ENCODE data around the gene GLT8D1. TPM values are rescaled to one million over a fixed set of nuclear protein-coding genes. Genes with fewer than 3 reads are reported as not detected.
A peak's percentile ranks its signal among the peaks of the same experiment; 100 is the strongest.

GLT8D1 gene
- polyA plus RNA-seq, 2 of the 4 experiments (the other 2 are of a cell fraction): 37.3 to 58.5 TPM

GRCh38 chr3:52682016-52682415 is 23.6 kb downstream of the GLT8D1 start:
- Histone ChIP-seq H3K4me1 (peaks cover 33% of the 10 kb centered on the region; the same call in 2 of the 3 replicates), H3K9me3 (no peaks in the 10 kb centered on the region), H3K4me3 (no peak overlapping the region), H3K27ac (no peak overlapping the region), H3K4me2 (no peak overlapping the region)
- ChIA-PET CTCF (interaction anchor here (1.5 to 2.0 kb wide), 2 partner anchors 141 to 209 kb away, joined by 3 to 6 read pairs; no protein-coding TSS in a partner anchor), POLR2A (no interaction called here)
- ATAC-seq: peak in 1 of 2 experiments; percentile 38; a peak in 3 of 6 replicates
- TF ChIP-seq EHF (CRISPR knock-in tag; IDR thresholded peaks at IDR 0.05) (no peak), ZNF302 (CRISPR knock-in tag; IDR thresholded peaks at IDR 0.05) (no peak), USF2 (IDR thresholded peaks at IDR 0.05) (no peak), CTCF (IDR thresholded peaks at IDR 0.05) (0 out of 3 replicates have a peak, but pooled peaks have one; percentile 21), HOXB13 (CRISPR knock-in tag; IDR thresholded peaks at IDR 0.05; ENCODE audit: low read depth) (no peak), HEYL (CRISPR knock-in tag; IDR thresholded peaks at IDR 0.05) (no peak), MAZ (IDR thresholded peaks at IDR 0.05; ENCODE audit: borderline replicate concordance, low read depth, low read length) (no peak), RNF2 (IDR thresholded peaks at IDR 0.05; ENCODE audit: borderline replicate concordance, low read depth) (no peak), HOXB5 (CRISPR knock-in tag; IDR thresholded peaks at IDR 0.05) (no peak), KDM5A (IDR thresholded peaks at IDR 0.05) (no peak), CHD2 (IDR thresholded peaks at IDR 0.05; ENCODE audit: low read length, partially characterized antibody) (no peak), RAD21 (conservative IDR thresholded peaks at IDR 0.05 in 1 of 2, IDR thresholded peaks at IDR 0.05 in 1 of 2) (peak in 1 of 2 experiments; percentile 25; a peak in 2 of 5 replicates), EP300 (IDR thresholded peaks at IDR 0.05) (no peak), FOXS1 (CRISPR knock-in tag; IDR thresholded peaks at IDR 0.05) (no peak)
- FAIRE-seq: no peak
- peak in 1 of 2 experiments; percentile 49 for DNase-seq (ENCODE audit: low read depth in 1 of 2, low spot score in 1 of 2)

- Histone ChIP-seq H3K27ac (no peak overlapping the region), H3K4me3 (no peak overlapping the region), H3K4me1 (peaks cover 33% of the 10 kb centered on the region; the same call in 2 of the 3 replicates), H3K4me2 (no peak overlapping the region), H3K9me3 (no peaks in the 10 kb centered on the region)
- DNase-seq (ENCODE audit: low read depth in 1 of 2, low spot score in 1 of 2): no peak
- ChIA-PET POLR2A (no interaction called here), CTCF (interaction anchor here (1.5 to 2.0 kb wide), 2 partner anchors 140 to 209 kb away, joined by 3 to 6 read pairs; no protein-coding TSS in a partner anchor)
- no peak for ATAC-seq
- WGBS (ENCODE audit: missing lambda C conversion rate): 82% methylated on average over 3 of the region's 3 CpGs
- FAIRE-seq: no peak
- TF ChIP-seq MAFK (IDR thresholded peaks at IDR 0.05; ENCODE audit: partially characterized antibody) (peak; percentile 5), RFX5 (IDR thresholded peaks at IDR 0.05) (no peak)
Measured at GRCh38 chr3:52681596-52681995, 24.0 kb downstream of the GLT8D1 start.

- ChIA-PET POLR2A (interaction anchor here (0.7 kb wide), 1 partner anchor 10 kb away, joined by 3 read pairs; no protein-coding TSS in a partner anchor), CTCF (interaction anchor here (1.3 kb wide), 1 partner anchor 207 kb away, joined by 4 read pairs; no protein-coding TSS in a partner anchor)
- TF ChIP-seq POLR2AphosphoS2 (conservative IDR thresholded peaks at IDR 0.05; ENCODE audit: low read length) (no peak), EHF (CRISPR knock-in tag; IDR thresholded peaks at IDR 0.05) (no peak), CEBPB (IDR thresholded peaks at IDR 0.05) (no peak), USF2 (IDR thresholded peaks at IDR 0.05) (no peak), GATA3 (IDR thresholded peaks at IDR 0.05; ENCODE audit: borderline replicate concordance) (no peak), HES2 (IDR thresholded peaks at IDR 0.05) (no peak), HOXA7 (CRISPR knock-in tag; IDR thresholded peaks at IDR 0.05) (no peak), HEYL (CRISPR knock-in tag; IDR thresholded peaks at IDR 0.05) (no peak), ESRRA (IDR thresholded peaks at IDR 0.05; ENCODE audit: borderline replicate concordance, low read length) (no peak), E2F6 (IDR thresholded peaks at IDR 0.05; ENCODE audit: borderline replicate concordance, low read depth) (no peak), EHMT2 (IDR thresholded peaks at IDR 0.05; ENCODE audit: low read depth) (no peak), NR3C1 (IDR thresholded peaks at IDR 0.05) (no peak), MYC (IDR thresholded peaks at IDR 0.05; ENCODE audit: borderline replicate concordance, low read length) (no peak), FOSL2 (IDR thresholded peaks at IDR 0.05) (no peak), FOSL2 (CRISPR knock-in tag; IDR thresholded peaks at IDR 0.05) (no peak)
- H3K9me3 ChIP-seq: no peaks in the 10 kb centered on the region
- peaks cover 33% of the 10 kb centered on the region; the same call in 2 of the 3 replicates for H3K4me1 ChIP-seq
- no peak overlapping the region for H3K4me2 ChIP-seq
- H3K27ac ChIP-seq: peak overlapping the region in 1 of 2 experiments; percentile 33; a peak in 1 of 6 replicates
- WGBS (ENCODE audit: missing lambda C conversion rate): 95% methylated on average over 1 of the region's 1 CpG
- DNase-seq (ENCODE audit: low read depth in 1 of 2, low spot score in 1 of 2) (no peak), ATAC-seq (no peak), FAIRE-seq (no peak)
- no peak overlapping the region for H3K4me3 ChIP-seq
Measured at GRCh38 chr3:52679811-52680210, 25.8 kb downstream of the GLT8D1 start.

All from A549 (cell line).